Esophagus squamous epithelium (tissue), 4 donors: ENCODE results near the gene TEX12.

ENCODE experiments used
- CTCF ChIP-seq, 6 experiments: fragments of 450-650 bp in 4 of 6; fragments of 200-600 bp in 2 of 6; sonication (generic) in 2 of 6; IDR thresholded peaks; one replicate each; pipeline ENCODE4 v1.5.1; 2016 to 2019; ENCODE audit warnings: antibody characterized with exemption in 6 of 6, mild to moderate bottlenecking in 4 of 6, moderate library complexity in 4 of 6
- POLR2A ChIP-seq, 4 donors: fragments of 450-650 bp; IDR thresholded peaks; one replicate each; pipeline ENCODE4 v1.6.1; 2017; ENCODE audit warnings: antibody characterized with exemption in 4 of 4, mild to moderate bottlenecking in 4 of 4, moderate library complexity in 3 of 4

DNA sequence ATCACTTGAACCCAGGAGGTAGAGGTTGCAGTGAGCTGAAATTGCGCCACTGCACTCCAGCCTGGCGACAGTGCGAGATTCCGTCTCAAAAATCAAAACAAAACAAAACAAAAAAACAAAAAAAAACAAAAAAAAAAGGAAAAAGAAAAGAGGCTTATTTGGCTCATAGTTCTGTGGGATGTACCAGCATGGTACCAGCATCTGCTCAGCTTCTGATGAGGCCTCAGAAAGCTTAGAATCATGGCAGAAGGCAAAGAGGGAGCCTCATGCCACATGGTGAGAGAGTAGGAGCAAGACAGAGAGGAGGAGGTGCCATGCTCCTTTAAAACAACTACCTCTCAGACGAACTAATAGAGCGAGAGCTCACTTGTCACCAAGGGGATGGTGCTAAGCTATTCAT lies 48.4 kb downstream of the TEX12 start:
- TF ChIP-seq POLR2A (IDR thresholded peaks at IDR 0.05) (no peak), CTCF (IDR thresholded peaks at IDR 0.05) (no peak)
